COLO668 (cell line): ENCODE results near the gene CRHR1.

ENCODE experiments used
- DNase-seq: peaks from one replicate; lab custom pipeline; 2025; ENCODE audit not compliant: unreplicated experiment; lab: John Stamatoyannopoulos, UW

Gene CRHR1

GRCh38 chr17:45788057-45788456 lies 3.9 kb downstream of the CRHR1 start:
- DNase-seq = no peak

- no peak for DNase-seq
Measured at GRCh38 chr17:45789874-45790273, 5.8 kb downstream of the CRHR1 start.

GRCh38 chr17:45790296-45790922 lies 6.3 kb downstream of the CRHR1 start:
- DNase-seq = no peak

GRCh38 chr17:45791041-45791582 lies 7.0 kb downstream of the CRHR1 start:
- DNase-seq = no peak

- peak; percentile 42 for DNase-seq
Measured at GRCh38 chr17:45791935-45792334, 7.8 kb downstream of the CRHR1 start.

GRCh38 chr17:45792437-45792836 lies 8.3 kb downstream of the CRHR1 start:
- DNase-seq = no peak

GRCh38 chr17:45792995-45793755 lies 9.1 kb downstream of the CRHR1 start:
- no peak for DNase-seq

- DNase-seq = no peak
Measured at GRCh38 chr17:45793999-45794540, 9.9 kb downstream of the CRHR1 start.

- DNase-seq = no peak
Measured at GRCh38 chr17:45794840-45795239, 10.7 kb downstream of the CRHR1 start.

GRCh38 chr17:45800816-45801215 lies 16.7 kb downstream of the CRHR1 start:
- DNase-seq = no peak

GRCh38 chr17:45801421-45801820 lies 17.3 kb downstream of the CRHR1 start:
- DNase-seq = no peak

GRCh38 chr17:45808845-45809244 lies 24.7 kb downstream of the CRHR1 start:
- no peak for DNase-seq

GRCh38 chr17:45809499-45809898 lies 25.4 kb downstream of the CRHR1 start:
- DNase-seq = no peak

- DNase-seq = no peak
Measured at GRCh38 chr17:45812102-45812501, 28.0 kb downstream of the CRHR1 start.

GRCh38 chr17:45813048-45813725 lies 29.1 kb downstream of the CRHR1 start:
- DNase-seq = peak; percentile 1

GRCh38 chr17:45814622-45815606 lies 30.8 kb downstream of the CRHR1 start:
- DNase-seq = no peak

GRCh38 chr17:45815752-45816151 lies 31.6 kb downstream of the CRHR1 start:
- no peak for DNase-seq

- no peak for DNase-seq
Measured at GRCh38 chr17:45818041-45818440, 33.9 kb downstream of the CRHR1 start.

GRCh38 chr17:45818699-45819098 lies 34.6 kb downstream of the CRHR1 start:
- no peak for DNase-seq

GRCh38 chr17:45819632-45820031 lies 35.5 kb downstream of the CRHR1 start:
- no peak for DNase-seq
